NCI-H2107 treated with DMSO at 0.1 percent for 48 hours (cell line): ENCODE results near the gene SDC3.
A peak's percentile ranks its signal among the peaks of the same experiment; 100 is the strongest.

ENCODE experiments used
- DNase-seq: peaks from one replicate; lab custom pipeline; 2025; ENCODE audit not compliant: unreplicated experiment; lab: John Stamatoyannopoulos, UW

Gene SDC3

DNA sequence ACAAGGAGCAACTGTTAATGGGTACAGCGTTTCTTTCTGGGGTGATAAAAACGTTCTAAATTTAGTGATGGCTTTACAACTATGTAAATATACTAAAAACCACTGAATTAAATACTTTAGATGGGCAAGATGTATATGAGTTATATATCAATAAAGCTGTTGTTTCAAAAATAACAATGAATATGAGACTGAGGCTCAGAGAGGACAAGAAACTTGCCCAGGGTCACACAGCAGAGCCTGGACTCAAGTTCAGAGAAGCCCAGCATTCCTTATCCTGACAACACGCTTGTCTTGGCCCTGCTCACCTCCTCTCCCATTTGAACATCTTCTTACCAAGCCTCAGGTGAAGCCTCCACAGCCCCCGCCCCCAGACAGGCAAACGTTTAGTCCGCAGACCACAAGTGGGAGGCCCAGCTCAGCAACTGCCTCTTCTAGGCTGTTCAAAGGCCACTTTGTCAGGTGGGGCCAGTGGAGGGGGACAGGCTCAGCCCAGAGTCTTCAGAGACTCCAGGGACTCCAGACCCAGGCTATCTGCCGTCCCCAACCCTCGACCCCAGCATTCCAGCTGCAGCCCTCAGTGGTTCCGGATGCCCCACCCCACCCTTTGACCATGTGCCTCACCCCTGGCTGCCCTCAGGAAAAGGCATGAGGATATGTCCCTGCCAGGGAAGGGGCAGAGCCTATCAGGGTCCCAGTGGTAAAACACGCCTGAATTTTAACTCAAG lies 17.9 kb downstream of the SDC3 start:
- DNase-seq, result no peak

DNA sequence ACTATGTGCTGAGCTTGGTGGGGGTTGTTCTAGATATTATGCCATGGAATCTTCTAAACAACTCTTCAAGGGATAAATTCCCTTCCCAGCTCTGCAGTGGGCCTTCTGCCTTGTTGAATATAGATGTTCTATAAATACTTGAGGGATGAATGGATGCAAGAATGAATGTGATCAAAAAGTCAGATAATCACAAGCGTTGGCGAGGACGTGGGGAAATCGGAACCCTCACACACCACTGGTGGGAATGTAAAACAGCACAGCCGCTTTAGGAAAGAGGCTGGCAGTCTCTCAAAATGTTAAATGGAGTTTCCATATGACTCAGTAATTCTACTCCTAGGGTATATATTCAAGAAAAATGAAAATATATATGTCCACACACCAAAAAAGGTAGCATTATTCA lies 19.0 kb downstream of the SDC3 start:
- no peak for DNase-seq

DNA sequence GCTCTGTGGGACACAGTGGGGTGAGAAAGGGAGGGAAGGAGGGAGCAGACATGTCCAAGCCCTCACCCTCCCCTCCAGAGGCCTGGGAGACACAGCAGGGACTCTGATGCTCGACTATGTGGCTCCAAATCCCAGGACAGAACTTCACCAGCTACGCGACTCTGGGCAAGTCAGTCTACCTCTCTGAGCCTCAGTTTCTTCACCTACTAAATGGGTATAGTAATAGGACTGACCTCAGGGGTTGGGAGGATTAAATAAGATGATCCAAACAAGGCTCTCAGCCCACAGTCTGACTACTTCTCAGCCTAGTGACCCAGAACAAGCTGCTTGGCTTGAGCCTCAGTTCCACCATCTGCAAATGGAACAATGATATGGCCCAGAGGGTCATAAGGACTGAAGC lies 19.6 kb downstream of the SDC3 start:
- no peak for DNase-seq

GRCh38 chr1:30888391-30888790 lies 20.2 kb downstream of the SDC3 start:
- peak; percentile 19 for DNase-seq

- DNase-seq, result peak; percentile 50
Observed at GRCh38 chr1:30887485-30888315, 20.9 kb downstream of the SDC3 start.

- DNase-seq, result peak; percentile 84
Observed at GRCh38 chr1:30886710-30887428, 21.7 kb downstream of the SDC3 start.

GRCh38 chr1:30885570-30886522 lies 22.7 kb downstream of the SDC3 start:
- DNase-seq, result no peak

DNA sequence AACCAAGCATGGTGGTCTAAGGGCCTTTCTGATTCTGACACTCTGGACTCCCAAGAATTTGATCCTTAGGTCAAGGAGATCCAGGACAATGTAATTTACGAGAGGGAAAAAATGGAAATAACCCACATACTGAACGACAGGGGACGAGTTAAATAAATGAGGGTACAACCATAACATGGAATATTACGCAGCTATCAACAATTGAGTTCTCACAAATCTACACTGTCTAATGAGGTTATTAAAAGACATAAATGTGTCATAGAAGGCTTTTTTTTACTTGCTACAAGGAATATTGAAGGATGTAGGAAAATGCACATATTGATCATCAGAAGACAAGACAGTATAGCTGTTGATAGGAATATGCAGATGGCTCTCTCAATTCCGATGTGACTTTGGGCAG lies 23.8 kb downstream of the SDC3 start:
- no peak for DNase-seq

- DNase-seq, result no peak
Observed at GRCh38 chr1:30883389-30884172, 25.0 kb downstream of the SDC3 start.

- DNase-seq, result no peak
Observed at GRCh38 chr1:30882678-30883388, 25.7 kb downstream of the SDC3 start.

DNA sequence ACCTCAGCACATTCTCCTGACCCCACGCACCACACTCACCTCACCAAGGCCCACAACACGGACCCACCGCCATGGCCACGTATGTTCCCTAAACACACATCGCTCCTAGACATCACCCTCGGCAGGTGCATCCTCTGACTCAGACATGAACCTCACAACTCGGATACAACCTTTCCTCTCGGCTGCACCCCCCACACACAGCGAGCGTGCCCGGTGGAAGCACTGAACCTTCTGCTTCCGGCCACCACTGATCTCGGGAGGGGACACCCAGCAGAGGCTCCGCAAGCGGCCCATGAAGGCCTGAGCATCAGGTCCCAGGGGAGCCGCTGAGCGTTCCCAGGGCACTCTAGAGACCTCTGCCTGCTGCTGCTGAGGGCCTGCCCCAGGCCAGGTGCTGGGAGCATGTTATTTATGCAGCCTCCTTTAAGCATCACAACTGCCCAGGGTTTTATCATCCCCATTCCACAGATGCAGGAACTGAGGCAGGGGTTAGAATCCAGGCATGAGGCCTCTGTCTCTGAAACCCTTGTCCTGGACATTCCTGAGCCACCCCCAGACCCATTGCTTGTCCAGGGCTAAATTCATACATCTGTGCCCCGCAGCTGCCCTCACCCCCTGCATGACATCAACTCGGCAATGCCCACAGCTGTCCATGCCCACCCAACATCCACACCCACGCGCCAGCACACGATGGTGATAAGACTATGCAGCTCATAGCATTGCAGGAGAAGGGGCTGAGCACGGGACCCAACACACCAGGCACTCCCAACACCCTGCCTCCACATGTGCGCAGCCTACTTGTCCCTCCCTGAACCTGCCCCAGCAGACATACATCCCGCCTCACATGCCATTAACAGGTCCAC lies 27.0 kb downstream of the SDC3 start:
- DNase-seq, result peak; percentile 71

DNA sequence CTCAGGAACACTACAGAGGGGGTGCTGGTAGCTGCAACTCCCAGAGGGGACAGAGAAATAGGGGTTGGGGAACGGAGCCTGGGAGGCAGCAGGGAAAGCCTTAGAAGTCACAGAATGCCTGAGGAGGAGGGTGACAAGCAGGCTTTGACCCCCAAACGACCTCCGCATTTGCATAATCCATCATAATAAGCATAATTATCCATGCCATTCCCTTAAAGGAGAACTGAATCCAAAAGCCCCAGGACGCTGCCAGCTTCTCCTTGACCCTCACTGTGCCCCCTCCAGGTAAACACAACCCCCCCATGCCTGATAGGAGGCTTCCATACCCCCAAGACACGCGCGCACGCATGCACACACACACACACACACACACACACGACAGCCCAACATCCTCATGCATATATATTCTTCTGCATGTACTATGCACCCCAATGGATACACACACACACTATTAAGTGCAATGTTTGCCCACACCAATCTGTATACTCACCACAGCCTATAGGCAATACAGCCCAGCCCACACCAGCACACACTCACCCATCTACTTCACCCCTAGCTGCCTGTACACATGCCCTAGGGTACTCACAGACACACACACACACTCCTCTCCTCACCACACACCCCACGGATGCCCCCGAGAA lies 27.8 kb downstream of the SDC3 start:
- DNase-seq, result no peak

GRCh38 chr1:30879940-30880677 lies 28.4 kb downstream of the SDC3 start:
- DNase-seq, result peak; percentile 84

GRCh38 chr1:30879126-30879786 lies 29.3 kb downstream of the SDC3 start:
- no peak for DNase-seq

DNA sequence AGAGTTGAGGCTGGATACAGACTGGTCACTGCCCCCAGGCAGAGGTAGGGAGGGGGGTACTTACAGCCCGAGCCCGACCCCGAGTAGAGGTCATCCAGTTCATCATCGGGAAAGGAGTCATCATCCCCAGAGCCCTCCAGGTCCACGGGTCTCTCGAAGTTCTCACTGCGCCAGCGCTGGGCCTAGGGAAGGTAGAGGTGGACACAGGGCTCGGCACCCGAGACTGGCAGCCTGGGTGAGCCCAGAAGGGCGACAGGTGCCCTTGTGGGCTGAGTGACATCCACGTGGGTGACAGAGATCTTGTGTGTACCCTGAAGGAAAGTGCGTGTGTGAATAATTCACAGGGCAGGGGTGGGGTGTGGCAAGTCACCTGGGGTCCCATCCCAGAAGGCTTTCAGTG lies 30.0 kb downstream of the SDC3 start:
- no peak for DNase-seq

DNA sequence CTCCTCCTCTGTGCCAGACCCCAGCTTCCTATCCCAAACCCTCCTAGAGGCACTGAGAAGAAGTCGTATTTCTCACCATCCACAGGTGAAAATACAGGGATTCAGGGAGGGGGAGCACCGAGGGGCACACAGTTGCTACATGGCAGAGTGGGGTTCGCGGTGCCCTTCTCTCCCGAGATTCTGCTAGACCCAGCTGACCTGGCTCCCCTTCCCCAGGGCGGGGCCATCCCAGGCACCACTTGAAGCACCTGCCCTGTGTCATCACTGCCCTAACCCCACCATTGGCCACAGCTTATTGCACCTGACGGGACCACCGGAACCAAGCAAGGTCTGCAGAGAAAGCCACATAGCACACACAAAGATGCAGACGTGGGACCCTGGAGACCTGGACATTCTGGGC lies 30.5 kb downstream of the SDC3 start:
- DNase-seq, result no peak
